HG03457 (cell line): Measurements from ENCODE around the gene BORCS5.
"Not testable (repeated sequence)": the region's sequence is repeated elsewhere in the genome, so short reads cannot be mapped to it uniquely, and the experiment has no call there.

Source experiments
- ATAC-seq: cut with Tn5 transposase; IDR thresholded peaks from one replicate; pipeline ENCODE4 v1.9.1; 2021; ENCODE audit warnings: moderate number of reproducible peaks; ENCODE audit not compliant: unreplicated experiment

Gene BORCS5

DNA sequence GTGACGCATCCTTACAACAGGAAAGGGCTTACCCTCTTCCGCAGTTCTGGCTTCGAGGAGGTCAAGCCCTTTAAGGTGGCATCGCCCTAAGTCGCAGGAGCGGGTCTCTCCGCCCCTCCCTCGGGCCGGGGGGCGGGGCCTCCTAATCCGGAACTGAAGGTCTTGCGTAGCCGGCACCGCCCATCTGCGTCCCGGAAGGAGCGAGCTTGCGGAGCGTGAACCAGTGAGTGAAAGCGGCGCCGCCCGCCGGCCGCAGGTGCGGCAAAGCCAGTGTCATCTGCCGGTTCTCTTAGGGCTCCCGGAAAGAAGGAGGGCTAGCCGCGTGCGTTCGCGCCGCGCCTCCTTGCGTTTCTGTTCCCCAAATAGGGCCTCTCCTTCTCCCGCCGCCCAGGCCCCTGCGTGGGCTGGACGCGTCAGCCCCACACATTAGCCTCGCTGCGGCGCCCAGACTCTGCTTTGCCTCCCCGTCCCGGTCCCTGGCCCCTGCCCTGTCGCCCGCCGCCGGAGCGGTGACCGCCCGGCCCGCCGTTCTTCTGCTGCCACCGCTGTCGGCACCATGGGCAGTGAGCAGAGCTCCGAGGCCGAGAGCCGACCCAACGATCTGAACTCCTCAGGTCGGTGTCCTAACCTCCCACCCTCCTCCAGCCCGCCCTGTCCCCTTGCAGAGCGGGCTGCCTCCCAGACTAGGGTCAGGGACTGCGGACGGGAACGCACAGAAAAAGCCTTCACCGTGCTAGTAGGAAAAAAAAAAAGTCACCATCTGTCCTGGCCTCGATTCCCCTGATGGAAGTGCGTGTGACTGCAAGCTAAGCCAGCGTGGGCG, at the start of gene BORCS5:
Gene BORCS5, plus strand, starts transcription at position 183 of the 823 bp plus-strand sequence. Its CDS starts 374 bp downstream, at position 557.
- peak; percentile 82 for ATAC-seq

DNA sequence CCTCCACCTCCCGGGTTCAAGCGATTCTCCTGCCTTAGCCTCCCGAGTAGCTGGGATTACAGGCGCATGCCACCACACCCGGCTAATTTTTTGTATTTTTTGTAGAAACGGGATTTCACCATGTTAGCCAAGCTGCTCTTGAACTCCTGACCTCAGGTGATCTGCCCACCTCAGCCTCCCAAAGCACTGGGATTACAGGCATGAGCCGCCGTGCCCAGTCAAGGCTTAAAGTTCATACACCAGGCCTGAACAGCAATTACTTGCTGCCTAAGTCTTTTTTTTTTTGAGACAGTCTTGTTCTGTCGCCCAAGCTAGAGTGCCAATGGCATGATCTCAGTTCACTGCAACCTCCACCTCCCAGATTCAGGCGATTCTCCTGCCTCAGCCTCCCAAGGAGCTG, 46.2 kb upstream of the BORCS5 start:
- not testable (repeated sequence) for ATAC-seq

DNA sequence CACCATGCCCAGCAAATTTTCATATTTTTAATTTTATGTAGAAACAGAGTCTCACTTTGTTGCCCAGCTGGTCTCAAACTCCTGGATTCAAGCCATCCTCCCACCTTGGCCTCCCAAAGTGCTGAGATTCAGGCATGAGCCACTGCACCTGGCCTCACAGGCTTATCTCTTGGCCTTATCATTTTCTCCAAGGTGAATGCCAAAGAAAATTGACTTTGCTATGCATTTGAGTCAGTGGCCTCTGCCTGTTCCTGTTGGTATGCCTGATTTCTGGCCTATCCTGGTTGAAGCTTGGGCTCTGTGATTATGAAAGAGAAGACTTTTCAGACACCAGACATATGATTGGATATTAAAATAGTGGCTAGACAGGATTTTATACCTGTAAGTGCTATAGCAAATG, 41.0 kb upstream of the BORCS5 start:
- ATAC-seq: no peak

DNA sequence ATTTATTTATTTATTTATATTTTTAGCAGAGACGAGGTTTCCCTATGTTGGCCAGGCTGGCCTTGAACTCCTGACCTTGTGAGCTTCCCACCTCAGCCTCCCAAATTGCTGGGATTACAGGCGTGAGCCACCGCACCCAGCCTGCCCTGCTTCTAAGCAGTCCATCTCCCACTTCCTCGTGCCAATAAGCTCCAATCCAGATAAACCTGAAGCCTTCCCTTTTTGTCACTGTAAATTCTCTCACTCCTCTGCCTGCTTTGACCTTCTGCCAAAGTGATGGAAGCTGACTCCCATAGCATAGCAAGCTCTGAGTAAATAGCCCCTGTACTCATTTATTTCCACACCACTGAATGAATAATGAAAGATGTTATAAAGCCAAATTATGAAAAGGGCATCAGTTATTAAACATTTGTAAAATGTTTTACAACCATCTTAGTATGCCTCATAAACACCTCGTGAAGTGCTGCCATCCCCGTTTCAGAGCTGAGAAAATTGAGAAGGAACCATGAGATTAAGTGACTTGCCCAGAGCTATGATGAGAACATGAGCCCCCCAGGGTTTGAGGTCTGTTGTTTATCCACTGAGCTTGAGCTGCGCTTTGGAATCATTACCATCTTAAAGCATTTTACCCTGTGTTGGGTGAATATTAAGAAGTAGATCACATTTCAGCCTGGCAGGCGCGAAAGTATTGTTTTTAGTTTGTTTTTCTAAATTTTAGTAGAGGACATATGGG, 37.3 kb upstream of the BORCS5 start:
- no peak for ATAC-seq

DNA sequence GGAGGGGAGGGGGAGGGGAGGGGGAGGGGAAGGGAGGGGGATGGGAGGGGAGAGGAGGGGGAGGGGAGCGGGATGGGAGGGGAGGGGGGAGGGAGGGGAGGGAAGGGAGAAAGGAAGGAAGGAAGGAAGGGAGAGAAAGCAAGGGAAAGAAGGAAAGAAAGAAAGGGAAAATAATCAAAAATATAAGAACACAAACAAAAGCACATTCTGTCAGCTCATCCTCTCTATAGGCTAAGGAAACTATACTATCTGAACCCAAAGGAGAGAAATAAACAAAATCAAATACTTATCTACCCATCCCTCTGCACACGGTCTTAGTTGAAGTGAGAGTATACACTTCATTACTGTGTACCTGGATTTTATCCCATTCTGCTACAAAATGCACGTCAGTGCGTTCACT, 33.8 kb upstream of the BORCS5 start:
- no peak for ATAC-seq

DNA sequence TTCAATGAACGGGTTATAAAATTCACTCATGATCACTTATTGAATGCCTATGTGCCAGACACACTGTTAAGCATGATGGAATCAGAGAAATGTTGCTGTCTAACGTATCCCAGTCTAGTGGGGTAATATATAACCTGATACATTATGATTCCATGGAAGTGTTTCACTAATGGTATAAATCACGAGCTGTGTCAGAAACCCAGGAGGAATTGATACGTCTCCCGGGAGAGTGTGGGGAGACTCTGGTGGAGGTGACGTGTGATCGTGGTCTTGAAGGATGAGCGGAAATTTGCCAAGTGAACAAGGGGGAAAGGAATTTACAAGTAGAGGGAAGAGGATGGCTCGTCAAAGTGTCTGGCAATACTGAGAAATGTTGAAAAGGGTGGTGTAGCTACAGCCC, 33.3 kb upstream of the BORCS5 start:
- no peak for ATAC-seq

DNA sequence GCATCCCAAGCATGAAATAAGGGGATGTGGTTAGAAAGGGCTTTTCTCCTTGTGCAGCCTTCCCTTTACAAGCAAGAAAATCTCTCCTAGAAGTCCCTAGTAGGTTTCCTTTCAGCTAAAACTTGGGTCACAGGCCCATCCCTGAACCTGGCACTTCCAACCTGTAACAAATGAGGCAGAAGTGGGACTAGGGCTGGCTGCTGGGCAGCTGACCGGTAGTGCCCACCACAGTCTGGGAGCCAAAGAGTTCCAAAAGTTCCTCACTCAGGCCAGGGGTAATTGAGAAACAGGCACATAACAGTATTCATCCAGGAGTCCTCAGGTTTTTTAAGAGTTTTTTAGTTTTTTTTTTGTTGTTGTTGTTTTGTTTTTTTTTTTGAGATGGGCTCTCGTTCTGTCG, 30.6 kb upstream of the BORCS5 start:
- no peak for ATAC-seq

DNA sequence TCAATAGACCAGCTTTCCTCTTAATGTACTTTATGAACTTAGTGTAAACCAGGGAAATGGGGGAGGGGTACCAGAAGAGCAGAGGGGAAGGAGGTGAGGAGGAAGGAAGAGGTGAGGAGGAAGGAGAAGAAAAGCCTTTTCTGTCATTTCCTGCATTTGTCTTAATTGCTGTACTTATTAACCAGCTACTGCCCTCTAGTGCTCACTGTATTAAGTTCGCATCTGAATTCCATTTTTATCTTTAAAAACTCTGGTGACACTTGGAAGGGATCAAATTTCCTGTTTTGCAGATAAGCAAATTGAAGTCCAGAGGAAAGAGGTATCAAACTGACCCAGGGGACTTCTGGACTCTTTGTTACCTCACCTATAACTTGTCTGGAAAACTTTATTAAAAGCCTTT, 29.1 kb upstream of the BORCS5 start:
- ATAC-seq: no peak

DNA sequence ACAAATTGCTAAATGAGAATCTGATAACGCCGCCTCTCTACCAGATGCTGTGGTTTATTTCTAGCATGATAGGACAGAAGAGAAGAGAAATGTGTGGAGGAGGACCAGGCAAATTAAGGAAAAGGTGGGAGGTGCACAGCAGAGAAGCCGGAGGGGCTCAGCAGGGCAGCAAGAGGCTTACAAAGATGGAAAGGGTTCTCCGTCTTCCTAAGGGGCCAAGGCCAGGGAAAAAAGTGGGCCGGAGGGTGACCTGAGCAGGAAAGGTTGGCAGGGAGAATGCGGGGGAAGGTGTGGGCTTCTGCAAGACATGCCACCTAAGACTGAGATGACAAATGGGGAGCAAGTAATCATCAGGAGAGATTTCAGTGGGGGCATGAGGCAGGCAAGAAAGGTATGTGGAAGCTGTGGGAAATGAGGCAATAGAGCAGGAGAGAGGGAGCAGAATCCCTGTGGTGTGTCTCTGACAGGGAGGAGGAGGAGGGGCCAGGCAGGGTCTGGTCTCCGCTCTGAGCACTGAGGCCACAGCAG, 25.6 kb upstream of the BORCS5 start:
- no peak for ATAC-seq

DNA sequence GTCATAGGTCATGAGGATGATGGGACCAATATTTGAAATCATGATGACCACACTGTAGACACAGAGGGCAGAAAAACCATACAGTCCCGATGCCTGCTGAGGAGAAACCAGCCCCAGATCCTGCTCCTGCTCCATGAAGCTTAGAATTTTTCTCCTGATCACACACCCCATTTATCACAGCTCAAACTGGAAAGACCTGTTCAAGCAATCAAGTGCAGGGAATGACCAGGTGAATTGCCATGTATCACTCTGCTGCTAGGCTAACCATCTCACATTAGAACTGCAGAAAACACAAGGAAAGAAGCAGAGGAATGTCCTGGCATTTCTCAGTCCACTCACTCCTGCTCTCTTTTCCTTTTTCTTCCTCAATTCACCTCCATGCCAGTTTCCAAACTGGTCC, 25.0 kb upstream of the BORCS5 start:
- ATAC-seq: no peak

DNA sequence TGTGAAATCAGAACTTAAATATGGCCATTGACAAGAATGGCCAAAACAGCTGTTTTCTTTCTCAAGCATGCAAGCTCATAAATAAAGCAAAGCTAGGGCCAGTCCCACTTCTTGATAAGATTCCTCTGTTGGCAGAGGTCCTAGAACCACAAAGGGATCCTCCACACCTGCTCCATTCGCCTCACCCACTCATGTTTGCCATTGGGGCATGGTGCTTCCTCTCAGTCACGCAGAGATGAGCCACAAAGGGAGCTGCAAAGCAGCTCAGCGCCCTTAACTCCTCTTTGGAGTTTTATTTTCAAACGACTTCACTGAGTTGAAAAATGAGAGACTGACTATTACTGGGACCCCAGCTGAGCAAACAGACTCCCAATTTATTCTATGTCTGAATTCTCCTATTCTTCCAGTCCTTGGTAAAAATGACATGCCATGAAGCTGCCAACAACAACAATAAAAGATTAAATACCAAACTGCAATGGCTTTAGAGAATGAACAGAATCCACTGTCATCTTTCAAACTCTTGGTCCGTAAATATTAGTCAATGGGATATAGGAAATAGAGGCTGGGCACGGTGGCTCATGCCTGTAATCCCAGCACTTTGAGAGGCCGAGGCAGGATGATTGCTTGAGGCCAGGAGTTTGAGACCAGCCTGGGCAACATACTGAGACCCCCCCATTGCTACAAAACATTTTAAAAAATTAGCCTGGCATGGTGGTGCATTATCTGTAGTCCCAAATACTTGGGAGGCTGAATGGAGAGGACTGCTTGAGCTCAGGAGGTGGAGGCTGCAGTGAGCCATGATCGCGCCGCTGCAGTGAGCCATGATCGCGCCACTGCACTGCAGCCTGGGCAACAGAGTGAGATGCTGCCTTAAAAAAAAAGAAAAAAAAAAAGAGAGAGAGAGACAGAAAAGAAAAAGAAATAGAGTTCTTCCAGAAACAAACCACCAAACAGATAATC, 23.2 kb upstream of the BORCS5 start:
- ATAC-seq: no peak

DNA sequence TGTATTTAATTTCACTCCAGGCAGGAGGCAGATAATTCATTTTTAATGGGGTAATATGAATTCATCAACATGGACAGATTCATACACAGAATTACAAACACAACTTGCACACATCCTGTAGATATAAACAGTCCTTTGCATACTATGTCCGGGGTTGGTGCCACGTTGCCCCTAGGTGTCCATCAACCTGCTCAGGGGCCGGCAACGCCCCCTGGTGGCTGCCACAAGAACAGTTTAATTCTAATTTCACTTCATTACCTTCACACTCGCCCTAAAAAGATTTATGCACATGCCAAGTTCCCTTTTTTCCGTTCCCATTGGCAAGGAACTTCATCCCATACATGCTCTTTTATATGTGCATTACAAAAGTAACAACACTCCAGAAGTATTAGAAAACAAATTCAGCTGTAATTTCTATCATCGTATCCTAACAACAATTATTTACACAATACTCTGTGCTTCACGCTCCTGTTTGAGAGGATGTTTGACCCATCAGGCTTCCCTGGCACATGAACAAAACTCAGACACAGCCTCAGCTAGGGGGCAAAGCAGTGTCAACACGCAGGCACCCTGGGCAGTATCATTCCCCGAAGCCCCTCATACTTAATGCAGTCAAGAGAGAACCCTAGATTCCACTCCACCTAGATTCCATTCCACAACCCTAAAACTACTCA, 22.4 kb upstream of the BORCS5 start:
- ATAC-seq: no peak

DNA sequence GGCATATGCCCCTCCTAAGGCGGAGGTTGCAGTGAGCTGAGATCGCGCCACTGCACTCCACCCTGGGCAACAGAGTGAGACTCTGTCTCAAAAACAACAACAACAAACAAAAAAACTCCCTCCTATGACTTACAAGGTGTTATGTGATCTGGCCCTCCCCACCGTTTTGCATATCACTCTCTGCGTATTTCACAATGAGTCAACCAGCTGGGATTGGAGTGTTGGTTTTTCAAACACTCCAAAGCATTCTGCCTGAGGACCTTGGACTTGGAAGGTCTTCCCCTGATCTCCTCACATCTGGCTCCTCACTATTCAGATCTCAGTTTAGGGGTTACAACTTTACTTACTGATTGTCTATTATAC, 20.8 kb upstream of the BORCS5 start:
- no peak for ATAC-seq

DNA sequence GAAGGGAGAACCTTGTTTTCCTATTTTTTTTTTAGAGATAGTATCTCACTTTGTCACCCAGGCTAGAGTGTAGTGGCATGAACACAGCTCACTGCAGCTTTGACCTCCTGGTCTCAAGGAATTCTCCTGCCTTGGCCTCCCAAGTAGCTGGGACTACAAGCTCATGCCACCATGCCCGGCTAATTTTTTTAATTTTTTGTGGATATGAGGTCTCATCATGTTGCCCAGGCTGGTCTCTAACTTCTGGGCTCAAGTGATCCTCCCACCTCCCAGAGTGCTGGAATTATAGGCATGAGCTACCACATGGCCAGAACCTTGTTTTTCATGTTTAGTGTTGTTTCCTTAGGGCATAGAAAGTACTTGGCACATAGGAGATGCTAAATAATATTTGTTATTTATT, 20.4 kb upstream of the BORCS5 start:
- no peak for ATAC-seq

DNA sequence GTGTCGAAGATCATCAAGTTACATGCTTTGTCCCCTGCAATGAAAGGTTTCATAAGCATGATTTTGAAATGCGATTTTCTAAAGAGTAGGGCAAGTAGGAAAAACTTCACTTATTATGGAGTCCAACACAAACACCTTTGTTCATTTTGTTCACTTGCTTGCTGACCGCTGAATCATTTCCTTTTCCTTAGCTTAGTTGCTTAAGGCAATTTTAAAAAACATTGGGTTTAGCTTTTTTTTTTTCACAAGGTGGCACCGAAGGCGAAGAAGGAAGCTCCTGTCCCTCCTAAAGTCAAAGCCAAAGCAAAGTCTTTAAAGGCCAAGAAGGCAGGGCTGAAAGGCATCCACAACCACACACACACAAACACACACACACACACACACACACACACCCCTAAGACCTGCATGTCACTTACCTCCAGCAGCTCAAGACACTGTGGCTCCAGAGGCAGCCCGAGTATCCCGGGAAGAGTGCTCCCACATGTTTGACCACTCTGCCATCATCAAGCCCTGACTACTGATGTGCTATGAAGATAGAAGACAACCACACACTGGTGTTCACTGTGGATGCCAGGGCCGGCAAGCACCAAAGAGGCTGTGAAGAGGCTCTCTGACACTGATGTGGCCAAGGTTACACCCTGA, 18.2 kb upstream of the BORCS5 start:
- ATAC-seq: no peak

DNA sequence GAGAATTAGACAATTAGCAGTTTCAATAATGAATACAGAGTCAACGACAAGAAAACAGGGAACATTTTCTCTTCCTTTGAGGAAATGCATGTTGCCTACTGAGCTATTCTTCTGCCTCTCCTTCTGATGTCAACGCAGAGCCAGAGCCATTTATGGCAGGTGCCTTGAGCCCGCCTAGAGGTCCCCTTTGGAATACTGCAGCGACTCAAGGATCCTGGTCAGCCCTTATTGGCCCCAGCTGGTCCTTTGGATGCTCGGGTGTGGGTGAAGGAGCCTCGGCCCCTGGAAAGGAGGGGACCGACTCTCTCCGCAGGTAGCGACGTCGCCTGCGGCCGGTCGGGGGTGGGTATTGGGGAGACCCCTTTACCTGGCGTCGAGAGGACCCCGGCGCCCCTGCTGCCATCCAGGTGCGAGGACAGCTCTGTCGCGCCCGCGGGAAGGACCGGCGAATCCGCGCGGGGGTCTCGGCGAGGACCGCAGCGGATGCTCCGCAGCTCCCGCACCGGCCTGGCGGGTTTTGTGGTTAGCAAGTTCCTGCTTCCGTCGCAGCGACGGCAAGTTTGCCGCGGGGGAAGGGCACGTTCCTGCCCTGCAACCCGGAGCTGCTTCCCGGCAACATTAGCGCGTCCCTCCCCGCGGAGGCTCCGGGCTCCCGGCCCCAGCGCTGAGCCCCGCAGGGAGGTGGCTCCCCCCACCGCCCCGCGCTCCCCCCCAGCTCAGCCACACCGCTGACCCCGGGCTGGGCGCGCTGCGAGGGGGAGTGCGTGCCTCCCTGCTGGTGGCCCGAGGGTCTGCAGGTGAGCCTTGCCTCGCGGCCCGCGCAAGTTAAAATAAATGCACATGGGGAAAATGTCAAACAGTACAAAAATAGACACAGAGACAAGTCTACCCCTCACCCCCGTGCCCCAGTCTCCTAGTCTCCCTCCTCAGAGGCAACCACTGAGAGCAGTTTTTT, 6.9 kb upstream of the BORCS5 start, which contains the start of gene MANSC1:
Gene MANSC1, minus strand, starts transcription at position 532 of the 955 bp plus-strand sequence. CDS start 6,928 bp downstream, outside the sequence.
- ATAC-seq: no peak

DNA sequence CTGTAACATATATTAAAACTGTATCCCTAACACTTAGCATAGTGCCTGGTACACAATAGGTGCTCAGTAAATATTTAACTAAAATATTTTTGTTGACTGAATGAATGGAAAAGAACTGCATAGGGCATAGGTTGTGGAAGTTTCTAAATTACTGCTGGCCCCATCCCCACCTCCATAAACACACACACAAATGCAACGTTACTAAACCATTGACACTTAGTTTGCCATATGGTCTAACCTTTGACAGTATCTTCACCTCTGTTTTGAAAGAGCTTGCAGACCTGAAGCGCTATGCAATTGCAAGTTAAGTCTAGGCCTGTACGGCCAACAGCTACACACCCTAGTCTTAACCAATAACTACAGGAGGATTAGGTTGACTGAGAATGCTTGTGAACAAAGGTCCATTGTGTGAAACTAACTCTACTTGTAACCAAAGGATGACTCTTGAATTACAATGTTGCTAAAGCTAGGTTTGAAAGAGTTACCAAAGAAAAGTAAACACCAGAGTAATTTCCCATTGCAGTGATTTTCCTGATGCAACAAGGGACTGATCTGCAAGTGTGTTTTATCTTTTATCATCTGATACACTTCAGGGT, 5.9 kb upstream of the BORCS5 start:
- no peak for ATAC-seq

DNA sequence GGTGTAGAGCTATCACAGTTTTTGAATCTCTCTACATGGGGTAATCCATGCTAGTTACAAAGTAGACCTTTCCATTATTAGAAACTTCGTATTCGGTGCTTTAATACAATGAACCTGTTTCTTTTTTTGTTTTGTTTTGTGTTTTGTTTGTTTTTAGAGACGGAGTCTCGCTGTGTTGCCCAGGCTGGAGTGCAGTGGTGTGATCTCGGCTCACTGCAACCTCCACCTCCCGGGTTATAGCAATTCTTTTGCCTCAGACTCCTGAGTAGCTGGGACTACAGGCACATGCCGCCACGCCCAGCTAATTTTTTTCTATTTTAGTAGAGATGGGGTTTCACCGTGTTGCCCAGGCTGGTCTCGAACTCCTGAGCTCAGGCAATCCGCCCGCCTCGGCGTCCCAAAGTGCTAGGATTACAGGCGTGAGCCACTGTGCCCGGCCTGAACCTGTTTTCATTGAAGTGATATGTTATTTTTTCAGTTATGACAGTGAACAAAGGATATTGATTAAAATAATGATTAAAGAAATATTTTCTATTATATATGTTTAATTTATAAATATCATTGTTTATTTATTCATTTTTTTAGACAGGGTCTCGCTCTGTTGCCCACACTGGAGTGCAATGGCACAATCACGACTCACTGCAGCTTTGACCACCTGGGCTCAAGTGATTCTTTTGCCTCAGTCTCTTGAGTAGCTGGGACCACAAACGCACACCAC, 5.3 kb upstream of the BORCS5 start:
- not testable (repeated sequence) for ATAC-seq
